GM18505 (cell line): Measurements from ENCODE around the gene TMEM220.

Experiments
- ATAC-seq: cut with Tn5 transposase; IDR thresholded peaks from one replicate; pipeline ENCODE4 v1.9.1; 2021; ENCODE audit not compliant: unreplicated experiment
- POLR2A ChIP-seq: IDR thresholded peaks from 4 replicates; pipeline ENCODE4 v1.6.1; 2011; ENCODE audit warnings: borderline replicate concordance; ENCODE audit not compliant: insufficient read depth, insufficient read length; ENCODE audit errors: extremely low read depth

TMEM220 gene

GRCh38 chr17:10687499-10687898 is 42.3 kb downstream of the TMEM220 start:
- TF ChIP-seq POLR2A = no peak
- no peak for ATAC-seq

- no peak for ATAC-seq
- no peak for TF ChIP-seq POLR2A
Observed at GRCh38 chr17:10683853-10684252, 46.0 kb downstream of the TMEM220 start.

GRCh38 chr17:10681866-10682446 is 47.9 kb downstream of the TMEM220 start:
- no peak for ATAC-seq
- TF ChIP-seq POLR2A = no peak

GRCh38 chr17:10674704-10675103 is 55.1 kb downstream of the TMEM220 start:
- no peak for ATAC-seq
- TF ChIP-seq POLR2A = no peak

GRCh38 chr17:10673312-10673711 is 56.5 kb downstream of the TMEM220 start:
- TF ChIP-seq POLR2A = no peak
- ATAC-seq = no peak

GRCh38 chr17:10668775-10669174 is 61.0 kb downstream of the TMEM220 start:
- no peak for TF ChIP-seq POLR2A
- ATAC-seq = no peak

GRCh38 chr17:10666906-10667305 is 62.9 kb downstream of the TMEM220 start:
- no peak for TF ChIP-seq POLR2A

GRCh38 chr17:10664571-10664970 is 65.3 kb downstream of the TMEM220 start:
- TF ChIP-seq POLR2A = no peak
- no peak for ATAC-seq

More at GRCh38 chr17:10666906-10667305, 62.9 kb downstream of the TMEM220 start:
- ATAC-seq = no peak
